ENCODE data around the gene FBXW8. TPM values are rescaled to one million over a fixed set of nuclear protein-coding genes. Genes with fewer than 3 reads are reported as not detected.

The FBXW8 gene
- total RNA-seq, 1 donor from 2014 or later: 13.8 TPM

- H3K27me3 ChIP-seq: no peaks in the 10 kb centered on the region
- TF ChIP-seq CTCF (IDR thresholded peaks at IDR 0.05) (no peak), POLR2AphosphoS5 (IDR thresholded peaks at IDR 0.05; ENCODE audit: insufficient read depth in 1 of 2, low read depth in 1 of 2) (no peak), POLR2A (IDR thresholded peaks at IDR 0.05) (no peak)
- H3K4me1 ChIP-seq: no peaks in the 10 kb centered on the region
- DNase-seq (ENCODE audit: extremely low spot score in 2 of 2): no peak
- intact Hi-C loops (cut with DNase I): no loop called here
- no peak overlapping the region for H3K4me3 ChIP-seq
- H3K9me3 ChIP-seq: no peaks in the 10 kb centered on the region
- H3K27ac ChIP-seq: no peak overlapping the region
- H3K36me3 ChIP-seq: no peaks in the 10 kb centered on the region
These were observed 23.5 kb upstream of the FBXW8 start for GRCh38 chr12:116887244-116887643.

GRCh38 chr12:116887897-116888296 lies 22.9 kb upstream of the FBXW8 start:
- Histone ChIP-seq H3K36me3 (no peaks in the 10 kb centered on the region), H3K4me3 (no peak overlapping the region), H3K27ac (no peak overlapping the region), H3K9me3 (no peaks in the 10 kb centered on the region), H3K4me1 (no peaks in the 10 kb centered on the region), H3K27me3 (no peaks in the 10 kb centered on the region)
- no peak for TF ChIP-seq POLR2AphosphoS5 (IDR thresholded peaks at IDR 0.05; ENCODE audit: insufficient read depth in 1 of 2, low read depth in 1 of 2)
- no peak for TF ChIP-seq POLR2A (IDR thresholded peaks at IDR 0.05)
- no peak for TF ChIP-seq CTCF (IDR thresholded peaks at IDR 0.05)
- intact Hi-C loops (cut with DNase I): no loop called here
- DNase-seq (ENCODE audit: extremely low spot score in 2 of 2): no peak

GRCh38 chr12:116890330-116890729 lies 20.4 kb upstream of the FBXW8 start:
- no peak for DNase-seq (ENCODE audit: extremely low spot score in 2 of 2)
- no peak overlapping the region for H3K4me3 ChIP-seq
- no peak overlapping the region for H3K27ac ChIP-seq
- H3K36me3 ChIP-seq: no peaks in the 10 kb centered on the region
- intact Hi-C loops (cut with DNase I): no loop called here
- TF ChIP-seq POLR2A (IDR thresholded peaks at IDR 0.05) (no peak), POLR2AphosphoS5 (IDR thresholded peaks at IDR 0.05; ENCODE audit: insufficient read depth in 1 of 2, low read depth in 1 of 2) (no peak), CTCF (IDR thresholded peaks at IDR 0.05) (no peak)
- H3K9me3 ChIP-seq: no peaks in the 10 kb centered on the region
- H3K4me1 ChIP-seq: no peaks in the 10 kb centered on the region
- H3K27me3 ChIP-seq: no peaks in the 10 kb centered on the region

- DNase-seq (ENCODE audit: extremely low spot score in 2 of 2): no peak
- no peaks in the 10 kb centered on the region for H3K9me3 ChIP-seq
- no peaks in the 10 kb centered on the region for H3K4me1 ChIP-seq
- no peak for TF ChIP-seq POLR2A (IDR thresholded peaks at IDR 0.05)
- TF ChIP-seq CTCF (IDR thresholded peaks at IDR 0.05): no peak
- TF ChIP-seq POLR2AphosphoS5 (IDR thresholded peaks at IDR 0.05; ENCODE audit: insufficient read depth in 1 of 2, low read depth in 1 of 2): no peak
- H3K27me3 ChIP-seq: no peaks in the 10 kb centered on the region
- no peak overlapping the region for H3K4me3 ChIP-seq
- H3K27ac ChIP-seq: no peak overlapping the region
- intact Hi-C loops (cut with DNase I): no loop called here
- no peaks in the 10 kb centered on the region for H3K36me3 ChIP-seq
These were observed 19.7 kb upstream of the FBXW8 start for GRCh38 chr12:116891019-116891418.

GRCh38 chr12:116892349-116893140 lies 18.2 kb upstream of the FBXW8 start:
- TF ChIP-seq POLR2AphosphoS5 (IDR thresholded peaks at IDR 0.05; ENCODE audit: insufficient read depth in 1 of 2, low read depth in 1 of 2) (no peak), POLR2A (IDR thresholded peaks at IDR 0.05) (no peak), CTCF (IDR thresholded peaks at IDR 0.05) (no peak)
- H3K27me3 ChIP-seq: no peaks in the 10 kb centered on the region
- H3K36me3 ChIP-seq: no peaks in the 10 kb centered on the region
- H3K27ac ChIP-seq: no peak overlapping the region
- intact Hi-C loops (cut with DNase I): no loop called here
- H3K4me3 ChIP-seq: no peak overlapping the region
- no peaks in the 10 kb centered on the region for H3K9me3 ChIP-seq
- H3K4me1 ChIP-seq: no peaks in the 10 kb centered on the region
- DNase-seq (ENCODE audit: extremely low spot score in 2 of 2): no peak

Measured in vagina (tissue), 2 donors.